ENCODE results near the gene CTDSP2.
"Not testable (repeated sequence)": the region's sequence is repeated elsewhere in the genome, so short reads cannot be mapped to it uniquely, and the experiment has no call there.

Gene CTDSP2

GRCh38 chr12:57775044-57775443 lies 71.5 kb downstream of the CTDSP2 start:
- Histone ChIP-seq H3K9ac (ENCODE audit: low read depth in 1 of 2, low read length in 2 of 2) (no peak overlapping the region), H3K27ac (ENCODE audit: low read depth in 2 of 2, low read length in 2 of 2) (no peak overlapping the region), H3K36me3 (ENCODE audit: control insufficient read depth in 2 of 2, insufficient read depth in 2 of 2, low read length in 2 of 2) (peaks cover 0 to 2% of the 10 kb centered on the region in 2 donors), H3K9me3 (ENCODE audit: control insufficient read depth in 2 of 2, low read length in 2 of 2) (no peaks in the 10 kb centered on the region), H3K4me1 (ENCODE audit: control insufficient read depth in 2 of 2, insufficient read depth in 2 of 2, low read length in 2 of 2) (peaks cover 13 to 14% of the 10 kb centered on the region in 2 donors), H3K27me3 (ENCODE audit: control insufficient read depth in 2 of 2, insufficient read depth in 2 of 2, low read length in 2 of 2) (no peaks in the 10 kb centered on the region), H3K4me3 (ENCODE audit: low read length in 2 of 2) (no peak overlapping the region)

GRCh38 chr12:57774634-57775033 lies 71.9 kb downstream of the CTDSP2 start:
- peaks cover 13 to 14% of the 10 kb centered on the region in 2 donors for H3K4me1 ChIP-seq (ENCODE audit: control insufficient read depth in 2 of 2, insufficient read depth in 2 of 2, low read length in 2 of 2)
- H3K36me3 ChIP-seq (ENCODE audit: control insufficient read depth in 2 of 2, insufficient read depth in 2 of 2, low read length in 2 of 2); H3K27ac ChIP-seq (ENCODE audit: low read depth in 2 of 2, low read length in 2 of 2); H3K9ac ChIP-seq (ENCODE audit: low read depth in 1 of 2, low read length in 2 of 2); H3K4me3 ChIP-seq (ENCODE audit: low read length in 2 of 2); H3K27me3 ChIP-seq (ENCODE audit: control insufficient read depth in 2 of 2, insufficient read depth in 2 of 2, low read length in 2 of 2); H3K9me3 ChIP-seq (ENCODE audit: control insufficient read depth in 2 of 2, low read length in 2 of 2): not testable (repeated sequence)

- no peaks in the 10 kb centered on the region for H3K9me3 ChIP-seq (ENCODE audit: control insufficient read depth in 2 of 2, low read length in 2 of 2)
- peaks cover 4 to 7% of the 10 kb centered on the region in 2 donors for H3K36me3 ChIP-seq (ENCODE audit: control insufficient read depth in 2 of 2, insufficient read depth in 2 of 2, low read length in 2 of 2)
- peak within 1 kb of the TSS; percentile 96 to 99 for H3K4me3 ChIP-seq (ENCODE audit: low read length in 2 of 2)
- peak within 1 kb of the TSS; percentile 88 to 94 for H3K9ac ChIP-seq (ENCODE audit: low read depth in 1 of 2, low read length in 2 of 2)
- peaks cover 13 to 14% of the 10 kb centered on the region in 2 donors for H3K4me1 ChIP-seq (ENCODE audit: control insufficient read depth in 2 of 2, insufficient read depth in 2 of 2, low read length in 2 of 2)
- no peaks in the 10 kb centered on the region for H3K27me3 ChIP-seq (ENCODE audit: control insufficient read depth in 2 of 2, insufficient read depth in 2 of 2, low read length in 2 of 2)
- H3K27ac ChIP-seq (ENCODE audit: low read depth in 2 of 2, low read length in 2 of 2), result peak within 1 kb of the TSS; percentile 94 to 98
Observed at GRCh38 chr12:57772429-57773322, 73.9 kb downstream of the CTDSP2 start, which contains the start of gene EEF1AKMT3. Gene EEF1AKMT3 (plus strand): TSS chr12:57772614. CDS start chr12:57772725, 111 bp downstream.

GRCh38 chr12:57771873-57772428 lies 74.6 kb downstream of the CTDSP2 start, which contains the start of gene METTL1:
Gene METTL1 (minus strand): TSS chr12:57772105. CDS start chr12:57772083, 22 bp downstream.
- H3K4me1 ChIP-seq (ENCODE audit: control insufficient read depth in 2 of 2, insufficient read depth in 2 of 2, low read length in 2 of 2), result peaks cover 15% of the 10 kb centered on the region in 2 donors
- peak within 1 kb of the TSS; percentile 88 to 94 for H3K9ac ChIP-seq (ENCODE audit: low read depth in 1 of 2, low read length in 2 of 2)
- peaks cover 4 to 7% of the 10 kb centered on the region in 2 donors for H3K36me3 ChIP-seq (ENCODE audit: control insufficient read depth in 2 of 2, insufficient read depth in 2 of 2, low read length in 2 of 2)
- no peaks in the 10 kb centered on the region for H3K9me3 ChIP-seq (ENCODE audit: control insufficient read depth in 2 of 2, low read length in 2 of 2)
- peak within 1 kb of the TSS; percentile 94 to 98 for H3K27ac ChIP-seq (ENCODE audit: low read depth in 2 of 2, low read length in 2 of 2)
- H3K4me3 ChIP-seq (ENCODE audit: low read length in 2 of 2), result peak within 1 kb of the TSS; percentile 96 to 99
- peaks cover 4% of the 10 kb centered on the region in 2 donors for H3K27me3 ChIP-seq (ENCODE audit: control insufficient read depth in 2 of 2, insufficient read depth in 2 of 2, low read length in 2 of 2)

- Histone ChIP-seq H3K9ac (ENCODE audit: low read depth in 1 of 2, low read length in 2 of 2) (peak overlapping the region; percentile 71 to 88), H3K27ac (ENCODE audit: low read depth in 2 of 2, low read length in 2 of 2) (peak overlapping the region; percentile 94 to 98), H3K36me3 (ENCODE audit: control insufficient read depth in 2 of 2, insufficient read depth in 2 of 2, low read length in 2 of 2) (peaks cover 4 to 7% of the 10 kb centered on the region in 2 donors), H3K9me3 (ENCODE audit: control insufficient read depth in 2 of 2, low read length in 2 of 2) (no peaks in the 10 kb centered on the region), H3K27me3 (ENCODE audit: control insufficient read depth in 2 of 2, insufficient read depth in 2 of 2, low read length in 2 of 2) (peaks cover 9 to 10% of the 10 kb centered on the region in 2 donors), H3K4me3 (ENCODE audit: low read length in 2 of 2) (peak overlapping the region; percentile 96 to 99), H3K4me1 (ENCODE audit: control insufficient read depth in 2 of 2, insufficient read depth in 2 of 2, low read length in 2 of 2) (peaks cover 21% of the 10 kb centered on the region in 2 donors)
Observed at GRCh38 chr12:57771236-57771872, 75.2 kb downstream of the CTDSP2 start.

- Histone ChIP-seq H3K4me1 (ENCODE audit: control insufficient read depth in 2 of 2, insufficient read depth in 2 of 2, low read length in 2 of 2) (peaks cover 27 to 28% of the 10 kb centered on the region in 2 donors), H3K9me3 (ENCODE audit: control insufficient read depth in 2 of 2, low read length in 2 of 2) (no peaks in the 10 kb centered on the region), H3K27ac (ENCODE audit: low read depth in 2 of 2, low read length in 2 of 2) (no peak overlapping the region), H3K36me3 (ENCODE audit: control insufficient read depth in 2 of 2, insufficient read depth in 2 of 2, low read length in 2 of 2) (peaks cover 4 to 5% of the 10 kb centered on the region in 2 donors), H3K4me3 (ENCODE audit: low read length in 2 of 2) (no peak overlapping the region), H3K27me3 (ENCODE audit: control insufficient read depth in 2 of 2, insufficient read depth in 2 of 2, low read length in 2 of 2) (peaks cover 15 to 16% of the 10 kb centered on the region in 2 donors), H3K9ac (ENCODE audit: low read depth in 1 of 2, low read length in 2 of 2) (no peak overlapping the region)
Observed at GRCh38 chr12:57770734-57771133, 75.8 kb downstream of the CTDSP2 start.

All from mucosa of rectum (tissue), 2 donors.